Astrocyte (in vitro differentiated cells and primary cell): ENCODE measurements around the gene C1orf94. TPM values are rescaled to one million over a fixed set of nuclear protein-coding genes. Genes with fewer than 3 reads are reported as not detected.

Experiments
- DNase-seq: peaks from one replicate; pipeline ENCODE4 v3.0.0-alpha.2; 2010; ENCODE audit warnings: low read depth
- FAIRE-seq: peaks from 2 replicates; lab custom pipeline; 2011; peaks lifted over from hg19 to GRCh38; lab: Jason Lieb, UNC
- H2AFZ ChIP-seq: 2 replicates; pipeline ENCODE4 v1.6.0; 2012; ENCODE audit warnings: low read depth, low read length, inconsistent platforms
- H3K27ac ChIP-seq: 2 replicates; pipeline ENCODE4 v1.5.1; 2011; ENCODE audit warnings: low read depth, low read length, inconsistent platforms
- H3K27me3 ChIP-seq: 2 replicates; pipeline ENCODE4 v1.6.0; 2011; ENCODE audit warnings: low read length, inconsistent platforms; ENCODE audit not compliant: insufficient read depth
- H3K36me3 ChIP-seq: 2 replicates; pipeline ENCODE4 v1.5.1; 2011; ENCODE audit warnings: low read length, inconsistent platforms; ENCODE audit not compliant: insufficient read depth
- H3K4me1 ChIP-seq: 2 replicates; pipeline ENCODE4 v1.5.1; 2011; ENCODE audit warnings: low read length, inconsistent platforms; ENCODE audit not compliant: insufficient read depth
- H3K4me2 ChIP-seq: 2 replicates; pipeline ENCODE4 v1.6.0; 2012; ENCODE audit warnings: low read length, inconsistent platforms
- H3K4me3 ChIP-seq: 2 replicates; pipeline ENCODE4 v1.5.1; 2011; ENCODE audit warnings: low read depth, mild to moderate bottlenecking, low read length, inconsistent platforms; ENCODE audit not compliant: insufficient read depth
- H3K79me2 ChIP-seq: 2 replicates; pipeline ENCODE4 v1.6.0; 2012; ENCODE audit warnings: mild to moderate bottlenecking, low read length, inconsistent platforms; ENCODE audit not compliant: insufficient read depth
- H3K9ac ChIP-seq: 2 replicates; pipeline ENCODE4 v1.6.0; 2012; ENCODE audit warnings: mild to moderate bottlenecking, low read length, inconsistent platforms
- H3K9me3 ChIP-seq: 2 replicates; pipeline ENCODE4 v1.5.1; 2012; ENCODE audit warnings: low read depth, mild to moderate bottlenecking, low read length, inconsistent platforms; ENCODE audit not compliant: insufficient read depth
- H4K20me1 ChIP-seq: 2 replicates; pipeline ENCODE4 v1.6.0; 2012; ENCODE audit warnings: low read length, inconsistent platforms; ENCODE audit not compliant: insufficient read depth
- H3K27ac Mint-ChIP-seq: one replicate; pipeline ENCODE4 v1.8.0; 2021; ENCODE audit warnings: mild to moderate bottlenecking, mixed read lengths; ENCODE audit not compliant: unreplicated experiment
- H3K27me3 Mint-ChIP-seq: one replicate; pipeline ENCODE4 v1.8.0; 2021; ENCODE audit warnings: low read depth, mixed read lengths; ENCODE audit not compliant: unreplicated experiment
- H3K36me3 Mint-ChIP-seq: one replicate; pipeline ENCODE4 v1.8.0; 2021; ENCODE audit warnings: low read depth, mixed read lengths; ENCODE audit not compliant: unreplicated experiment
- H3K4me1 Mint-ChIP-seq: one replicate; pipeline ENCODE4 v1.8.0; 2021; ENCODE audit warnings: low read depth, mixed read lengths; ENCODE audit not compliant: unreplicated experiment
- H3K4me3 Mint-ChIP-seq: one replicate; pipeline ENCODE4 v1.8.0; 2021; ENCODE audit warnings: mild to moderate bottlenecking, moderate library complexity, mixed read lengths; ENCODE audit not compliant: unreplicated experiment
- H3K9me3 Mint-ChIP-seq: one replicate; pipeline ENCODE4 v1.8.0; 2021; ENCODE audit warnings: mild to moderate bottlenecking, mixed read lengths; ENCODE audit not compliant: unreplicated experiment
- CTCF ChIP-seq: IDR thresholded peaks from 2 replicates; pipeline ENCODE4 v1.5.1; 2011; ENCODE audit warnings: low read depth, mild to moderate bottlenecking, inconsistent platforms, low read length, moderate library complexity; ENCODE audit not compliant: insufficient read depth
- EZH2 ChIP-seq: IDR thresholded peaks from 2 replicates; pipeline ENCODE4 v1.6.1; 2012; ENCODE audit warnings: mild to moderate bottlenecking, low read length, inconsistent platforms; ENCODE audit not compliant: insufficient read depth
- total RNA-seq: library from RNA; stranded (reverse); gene quantifications from 2 replicates; pipeline ENCODE4 v1.2.1, GENCODE V29; 2021

Gene C1orf94
- total RNA-seq, 1 donor from 2014 or later = 0.70 TPM

GRCh38 chr1:34165422-34165921, 11.2 kb upstream of the C1orf94 start:
- Histone ChIP-seq H3K9ac (peak overlapping the region; percentile 79), H3K9me3 (no peaks in the 10 kb centered on the region), H3K27me3 (no peaks in the 10 kb centered on the region), H2AFZ (peak overlapping the region; percentile 67), H3K27ac (no peak overlapping the region), H3K79me2 (peaks cover 24% of the 10 kb centered on the region), H3K4me1 (peaks cover 20% of the 10 kb centered on the region), H3K4me2 (peak overlapping the region; percentile 98), H4K20me1 (peaks cover 10% of the 10 kb centered on the region), H3K36me3 (no peaks in the 10 kb centered on the region), H3K4me3 (peak overlapping the region; percentile 73)
- DNase-seq (peak; percentile 29), FAIRE-seq (no peak)
- Mint-ChIP-seq H3K4me3 (peak overlapping the region; percentile 81), H3K36me3 (peaks cover 2% of the 10 kb centered on the region), H3K27ac (peak overlapping the region; percentile 49), H3K9me3 (no peaks in the 10 kb centered on the region), H3K27me3 (peaks cover 15% of the 10 kb centered on the region), H3K4me1 (peaks cover 8% of the 10 kb centered on the region)
- TF ChIP-seq EZH2 (no peak), CTCF (no peak)

GRCh38 chr1:34166191-34166624, 10.5 kb upstream of the C1orf94 start:
- H3K4me1 ChIP-seq = peaks cover 20% of the 10 kb centered on the region
- no peaks in the 10 kb centered on the region for H3K27me3 ChIP-seq
- TF ChIP-seq EZH2 (no peak), CTCF (no peak)
- Mint-ChIP-seq H3K4me3 (peak overlapping the region; percentile 77), H3K27me3 (peaks cover 21% of the 10 kb centered on the region), H3K4me1 (peaks cover 8% of the 10 kb centered on the region), H3K27ac (peak overlapping the region; percentile 73), H3K9me3 (no peaks in the 10 kb centered on the region), H3K36me3 (peaks cover 2% of the 10 kb centered on the region)
- no peaks in the 10 kb centered on the region for H3K36me3 ChIP-seq
- peaks cover 5% of the 10 kb centered on the region for H4K20me1 ChIP-seq
- H3K79me2 ChIP-seq = peaks cover 19% of the 10 kb centered on the region
- no peaks in the 10 kb centered on the region for H3K9me3 ChIP-seq
- peak overlapping the region; percentile 48 for H3K9ac ChIP-seq
- DNase-seq (no peak), FAIRE-seq (no peak)
- peak overlapping the region; percentile 55 for H3K4me3 ChIP-seq
- H3K27ac ChIP-seq = no peak overlapping the region
- peak overlapping the region; percentile 73 for H2AFZ ChIP-seq
- peak overlapping the region; percentile 98 for H3K4me2 ChIP-seq
